Cerebellar nuclear complex (tissue), 1 donor: ENCODE measurements around the gene CDC20.
A peak's percentile ranks its signal among the peaks of the same experiment; 100 is the strongest.
"Not testable (repeated sequence)": the region's sequence is repeated elsewhere in the genome, so short reads cannot be mapped to it uniquely, and the experiment has no call there.

Source experiments
- DNase-seq, 2 experiments: peaks; one replicate each; lab custom pipeline; 2025; lab: John Stamatoyannopoulos, UW

CDC20 gene

GRCh38 chr1:43383449-43383848 is 24.7 kb downstream of the CDC20 start:
- DNase-seq = no peak

- no peak for DNase-seq
Observed at GRCh38 chr1:43386676-43387075, 27.9 kb downstream of the CDC20 start.

GRCh38 chr1:43387976-43388599 is 29.3 kb downstream of the CDC20 start:
- DNase-seq = no peak

DNA sequence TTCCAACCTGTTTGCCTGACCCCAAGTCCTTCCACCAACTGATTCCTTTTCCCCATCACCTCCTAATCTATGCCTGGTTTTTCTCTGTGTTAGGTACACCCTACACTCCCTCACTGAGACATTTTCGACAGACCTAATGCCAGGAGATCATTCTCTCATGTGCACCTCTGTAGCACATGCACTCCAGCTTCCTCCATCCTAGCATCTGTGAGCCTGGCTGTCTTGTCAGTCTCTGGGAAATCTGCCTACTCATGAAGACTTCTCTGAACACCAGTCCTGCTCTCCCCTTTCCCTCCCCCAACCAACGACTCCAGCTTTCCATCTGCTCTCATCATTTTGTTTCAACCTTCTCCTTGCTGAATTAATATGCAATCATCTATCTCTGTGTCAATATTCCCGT is 29.8 kb downstream of the CDC20 start:
- DNase-seq = no peak

DNA sequence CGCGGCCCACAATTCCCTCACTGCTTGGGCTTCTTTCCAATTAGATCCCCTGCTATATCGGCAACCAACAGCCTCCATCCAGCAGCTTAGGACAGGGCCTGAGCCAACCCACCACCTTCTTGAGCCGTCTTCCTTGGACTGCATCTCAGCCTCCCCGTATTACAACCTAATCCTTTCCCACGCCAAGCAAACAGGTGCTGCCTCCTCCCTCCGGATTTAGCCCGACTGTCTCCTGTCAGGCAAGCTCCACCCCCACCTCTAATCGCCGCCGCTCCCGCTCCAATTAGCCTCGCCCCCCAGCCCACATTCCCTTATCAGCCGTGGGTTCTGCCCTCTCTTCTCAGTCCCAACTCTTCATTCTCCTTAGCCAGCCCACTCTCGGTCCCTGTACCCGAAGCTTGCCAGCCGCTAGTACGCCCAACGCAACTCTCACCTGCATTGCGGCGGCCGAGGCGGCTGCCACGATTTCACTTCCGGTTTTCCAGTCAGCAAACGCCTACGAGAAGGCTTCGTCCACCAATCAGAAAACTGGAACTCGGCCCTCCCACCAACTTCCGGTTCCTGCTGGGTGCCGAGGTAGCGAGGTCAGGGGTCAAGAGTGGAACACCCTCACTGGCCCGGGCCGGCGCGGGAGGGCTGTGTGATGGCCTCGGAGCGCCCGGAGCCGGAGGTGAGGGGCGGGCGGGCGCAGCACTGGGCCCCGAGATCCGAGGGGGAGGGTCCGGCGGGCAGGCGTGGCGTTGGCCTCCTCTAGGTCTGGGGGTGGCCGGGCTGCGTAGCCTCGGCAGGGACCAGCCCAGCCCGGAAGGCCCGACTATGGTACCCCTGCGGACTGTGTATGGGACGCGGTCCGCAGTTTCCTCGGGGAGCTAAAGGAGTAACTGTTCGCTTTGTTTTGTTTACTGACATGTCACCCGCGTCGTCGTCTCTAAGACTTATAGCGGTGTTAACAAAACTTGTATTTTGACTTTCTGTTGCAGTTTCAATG is 30.8 kb downstream of the CDC20 start, which contains the start of the genes MED8 and SZT2:
Gene MED8, minus strand, starts transcription at position 475 of the 988 bp plus-strand sequence. Its CDS starts 36 bp downstream, at position 439.
Gene SZT2, plus strand, starts transcription at position 574 of the 988 bp plus-strand sequence. Its CDS starts 70 bp downstream, at position 644.
- peak; percentile 23 to 87 for DNase-seq

GRCh38 chr1:43392702-43393101 is 33.9 kb downstream of the CDC20 start:
- DNase-seq = no peak

DNA sequence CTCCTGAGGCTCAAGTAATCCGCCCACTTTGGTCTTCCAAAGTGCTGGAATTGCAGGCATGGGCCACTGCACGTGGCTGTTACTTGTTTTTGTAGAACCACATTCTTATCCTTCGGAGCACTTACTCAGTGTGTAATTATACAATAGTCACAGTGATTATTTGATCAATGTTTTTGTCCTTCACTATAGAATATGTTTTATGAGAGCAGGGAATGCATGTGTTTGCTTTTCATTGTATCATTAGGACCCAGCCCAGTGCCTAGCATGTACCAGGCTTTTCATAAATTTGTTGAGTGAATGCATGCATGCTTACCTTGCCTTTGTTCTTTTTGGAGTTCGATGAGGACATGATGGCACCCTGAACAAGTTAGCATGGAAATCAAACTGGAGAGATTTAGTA is 36.7 kb downstream of the CDC20 start:
- DNase-seq = no peak

DNA sequence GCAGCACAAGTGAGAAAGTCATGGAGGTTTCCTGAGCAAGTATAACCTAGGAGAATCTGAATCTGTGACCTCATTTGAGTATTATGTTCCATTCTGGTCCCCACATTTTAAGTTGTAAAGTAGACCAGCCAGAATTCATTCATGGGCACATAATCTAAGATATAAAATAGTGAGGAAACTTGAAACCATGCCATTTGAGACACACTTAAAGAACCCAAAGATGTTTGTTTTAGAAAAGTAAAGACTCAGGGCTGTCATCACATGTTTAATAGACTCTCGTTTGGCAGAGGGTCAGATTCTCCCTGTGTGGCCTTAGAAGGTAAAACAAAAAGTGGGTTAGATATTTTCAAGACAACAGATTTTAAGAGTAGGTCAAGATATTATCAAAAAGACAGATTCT is 37.3 kb downstream of the CDC20 start:
- no peak for DNase-seq

DNA sequence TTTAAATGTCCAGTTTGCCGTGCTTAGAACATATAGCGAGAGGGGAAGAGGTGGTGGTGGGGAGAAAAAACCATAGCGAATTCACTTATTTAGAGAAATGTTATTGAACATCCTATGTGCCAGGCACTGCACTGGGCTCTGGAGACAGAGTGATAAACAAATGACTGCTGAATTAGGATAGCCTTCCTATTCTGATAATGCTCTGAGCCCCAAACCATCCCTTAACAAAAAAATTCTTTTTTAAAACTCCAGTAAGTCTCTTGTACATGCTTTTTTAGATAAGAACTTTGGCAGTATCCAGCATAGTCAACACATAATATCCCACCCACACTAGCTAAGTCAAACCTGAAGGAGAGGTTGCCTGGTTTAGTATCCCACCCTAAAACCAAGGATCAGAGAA is 39.4 kb downstream of the CDC20 start:
- DNase-seq = no peak

DNA sequence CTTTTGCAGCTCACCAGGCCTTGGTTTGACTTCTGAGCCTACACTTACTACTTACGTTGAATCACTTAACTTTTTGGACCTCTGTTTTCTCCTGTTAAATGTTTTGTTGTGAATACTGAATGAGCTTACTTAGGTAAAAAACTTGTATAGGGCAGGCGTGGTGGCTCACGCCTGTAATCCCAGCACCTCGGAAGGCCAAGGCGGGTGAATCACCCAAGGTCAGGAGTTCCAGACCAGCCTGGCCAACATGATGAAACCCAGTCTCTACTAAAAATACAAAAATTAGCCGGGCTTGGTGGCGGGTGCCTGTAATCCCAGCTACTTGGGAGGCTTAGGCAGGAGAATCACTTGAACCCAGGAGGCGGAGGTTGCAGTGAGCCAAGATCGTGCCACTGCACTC is 41.7 kb downstream of the CDC20 start:
- DNase-seq = not testable (repeated sequence)

GRCh38 chr1:43402089-43402865 is 43.5 kb downstream of the CDC20 start:
- DNase-seq = no peak

DNA sequence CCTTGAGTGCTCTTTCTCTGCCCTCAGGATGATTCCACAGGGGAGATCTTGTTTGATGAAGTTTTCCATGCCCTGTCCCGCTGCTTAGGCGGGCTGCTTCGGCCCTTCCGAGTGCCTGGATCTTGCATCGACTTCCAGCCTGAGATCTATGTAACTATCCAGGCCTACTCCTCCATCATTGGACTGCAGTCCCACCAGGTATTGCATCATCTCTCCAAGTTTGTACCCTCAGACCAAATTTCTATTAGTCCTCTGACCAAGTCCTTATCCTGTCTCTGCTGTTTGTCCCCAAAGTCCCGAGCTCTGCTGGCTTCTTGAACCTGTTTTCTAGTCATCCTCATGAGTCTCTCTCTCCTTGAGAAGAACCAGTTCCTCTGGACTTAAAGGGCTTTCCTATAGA is 45.6 kb downstream of the CDC20 start:
- no peak for DNase-seq

DNA sequence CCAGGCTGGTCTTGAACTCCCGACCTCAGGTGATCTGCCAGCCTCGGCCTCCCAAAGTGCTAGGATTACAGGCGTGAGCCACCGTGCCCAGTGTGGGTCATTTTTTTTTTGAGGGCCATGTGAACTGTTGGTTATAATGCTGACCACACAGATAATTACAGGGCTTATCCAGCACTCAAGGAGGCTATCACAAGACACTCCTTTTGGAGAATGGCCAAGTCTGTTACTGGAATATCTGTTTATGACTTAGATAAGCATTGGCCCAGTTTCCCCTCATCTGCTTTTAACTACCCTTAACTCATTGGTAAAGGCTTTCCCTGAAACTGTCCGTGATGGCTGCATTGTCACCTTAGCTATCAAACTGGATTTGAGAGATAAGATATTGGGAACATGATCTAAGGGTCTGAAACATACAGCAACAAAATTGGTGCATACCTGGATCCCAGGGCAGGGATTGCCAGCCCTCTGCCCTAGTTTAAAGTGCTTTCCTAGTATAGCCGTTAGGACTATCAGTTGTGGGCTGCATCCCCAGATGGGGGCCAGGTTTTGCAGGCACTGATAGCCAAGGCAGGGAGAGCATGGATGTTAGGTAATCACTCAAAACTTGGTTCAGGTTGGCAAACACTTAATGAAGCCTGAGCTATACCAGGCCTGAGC is 46.6 kb downstream of the CDC20 start:
- DNase-seq = no peak

DNA sequence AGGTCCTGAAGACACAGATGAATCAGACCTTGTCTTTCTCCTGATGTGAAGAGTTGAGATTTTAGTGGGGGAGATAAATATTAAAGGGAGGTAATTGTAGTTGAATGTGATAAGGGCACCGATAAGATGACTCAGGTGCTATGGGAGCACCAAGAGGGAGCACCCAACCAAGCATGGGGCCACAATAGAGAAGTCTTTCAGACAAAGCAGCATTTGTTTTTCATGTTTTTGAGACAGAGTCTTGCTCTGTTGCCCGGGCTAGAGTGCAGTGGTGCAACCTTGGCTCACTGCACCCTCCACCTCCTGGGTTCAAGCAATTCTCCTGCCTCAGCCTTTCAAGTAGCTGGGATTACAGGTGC is 47.1 kb downstream of the CDC20 start:
- no peak for DNase-seq

DNA sequence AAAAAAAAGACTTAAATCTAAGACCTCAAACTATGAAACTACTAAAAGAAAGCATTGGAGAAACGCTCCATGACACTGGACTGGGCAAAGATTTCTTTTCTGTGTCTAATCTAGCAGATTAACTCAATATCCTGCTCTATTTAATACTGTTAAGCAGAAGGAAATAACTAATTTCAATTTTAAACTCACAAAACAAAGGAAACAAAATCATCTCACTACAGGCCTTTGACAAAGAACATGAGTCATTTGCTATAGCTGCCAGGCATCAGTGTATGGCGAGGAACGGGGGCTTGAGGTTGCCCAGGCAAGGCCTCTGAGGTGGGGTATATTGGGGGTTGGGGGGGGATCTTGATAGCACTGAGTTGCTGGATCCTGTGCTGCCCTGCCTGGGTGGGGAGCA is 51.8 kb downstream of the CDC20 start:
- DNase-seq = no peak
